H1 (cell line): ENCODE measurements around the gene IL20RB. TPM values are rescaled to one million over a fixed set of nuclear protein-coding genes. Genes with fewer than 3 reads are reported as not detected.

Source experiments
- CTCF ChIA-PET: fragments of 300-600 bp; sonication (Branson Sonifier 250); formaldehyde crosslinking; loops from one replicate; lab custom pipeline; 2021; ENCODE audit not compliant: partially characterized antibody; lab: Charles Lee
- POLR2A ChIA-PET: fragments of 300-600 bp; sonication (Branson Sonifier 250); formaldehyde crosslinking; loops from one replicate; lab custom pipeline; 2021; ENCODE audit warnings: inconsistent platforms; ENCODE audit not compliant: partially characterized antibody; lab: Charles Lee
- DNase-seq, 2 experiments: peaks; one replicate each; pipeline versions ENCODE4 v3.0.0 to v3.0.0-alpha.2; 2010 to 2022; ENCODE audit warnings: low spot score in 2 of 2, low read depth in 1 of 2, mixed read lengths in 1 of 2
- FAIRE-seq: peaks from 2 replicates; lab custom pipeline; 2011; peaks lifted over from hg19 to GRCh38; lab: Jason Lieb, UNC
- H2AFZ ChIP-seq: 2 replicates; pipeline ENCODE4 v1.8.1; 2012; ENCODE audit warnings: low read length, inconsistent platforms
- H2AK5ac ChIP-seq: 2 replicates; pipeline ENCODE4 v1.6.1; 2013; ENCODE audit warnings: low read depth, low read length
- H2BK120ac ChIP-seq: replicated peaks from 2 replicates; pipeline ENCODE3; 2013; ENCODE audit warnings: low read depth, low read length, inconsistent platforms
- H2BK12ac ChIP-seq: 2 replicates; pipeline ENCODE4 v1.6.1; 2013; ENCODE audit warnings: low read depth, low read length
- H2BK15ac ChIP-seq: 2 replicates; pipeline ENCODE4 v1.6.1; 2013; ENCODE audit warnings: low read length
- H2BK20ac ChIP-seq: 2 replicates; pipeline ENCODE4 v1.6.1; 2013; ENCODE audit warnings: low read length
- H2BK5ac ChIP-seq: 2 replicates; pipeline ENCODE4 v1.6.1; 2013; ENCODE audit warnings: low read depth, low read length
- H3K14ac ChIP-seq: 2 replicates; pipeline ENCODE4 v1.6.1; 2013; ENCODE audit warnings: inconsistent platforms; ENCODE audit not compliant: insufficient read length
- H3K18ac ChIP-seq: 2 replicates; pipeline ENCODE4 v1.6.1; 2013; ENCODE audit warnings: low read length; ENCODE audit errors: extremely low read depth
- H3K23ac ChIP-seq: 2 replicates; pipeline ENCODE4 v1.6.1; 2013; ENCODE audit warnings: inconsistent platforms; ENCODE audit not compliant: insufficient read length
- H3K23me2 ChIP-seq: 2 replicates; pipeline ENCODE4 v1.6.1; 2013; ENCODE audit warnings: low read depth, low read length
- H3K27ac ChIP-seq: 2 replicates; pipeline ENCODE4 v1.6.1; 2011; ENCODE audit warnings: low read depth, low read length, inconsistent platforms
- H3K27me3 ChIP-seq, 4 experiments: replicated peaks in 1 of 4; 1 replicate in 1 of 4; 2 replicates in 3 of 4; pipeline versions ENCODE4 v1.6.1 to v1.8.1; 2011 to 2013; ENCODE audit warnings: low read length in 3 of 4, mild to moderate bottlenecking in 3 of 4, inconsistent platforms in 2 of 4, mixed read lengths in 2 of 4, moderate library complexity in 1 of 4; ENCODE audit not compliant: control insufficient read depth in 3 of 4, insufficient read depth in 3 of 4; ENCODE audit errors: extremely low read depth in 1 of 4
- H3K36me3 ChIP-seq, 4 experiments: 2 replicates each; pipeline versions ENCODE4 v1.6.1 to v1.8.1; 2011 to 2013; ENCODE audit warnings: mild to moderate bottlenecking in 4 of 4, low read length in 3 of 4, moderate library complexity in 2 of 4, control low read depth in 1 of 4, inconsistent platforms in 1 of 4; ENCODE audit not compliant: insufficient read depth in 4 of 4, control insufficient read depth in 2 of 4
- H3K4ac ChIP-seq: replicated peaks from 2 replicates; pipeline ENCODE3; 2013; ENCODE audit warnings: low read length, low read depth, mixed read lengths, inconsistent platforms; ENCODE audit not compliant: insufficient read length
- H3K4me1 ChIP-seq, 4 experiments: replicated peaks in 1 of 4; 1 replicate in 1 of 4; 2 replicates in 3 of 4; pipeline versions ENCODE4 v1.6.1 to v1.8.1; 2011 to 2013; ENCODE audit warnings: low read length in 3 of 4, inconsistent platforms in 2 of 4, mixed read lengths in 1 of 4; ENCODE audit not compliant: insufficient read depth in 4 of 4, control insufficient read depth in 3 of 4
- H3K4me2 ChIP-seq, 2 experiments: 2 replicates each; pipeline versions ENCODE4 v1.6.1 to v1.8.1; 2011 to 2013; ENCODE audit warnings: low read depth in 2 of 2, low read length in 2 of 2, control low read depth in 1 of 2, inconsistent platforms in 1 of 2, mild to moderate bottlenecking in 1 of 2; ENCODE audit not compliant: insufficient read depth in 1 of 2
- H3K4me3 ChIP-seq, 4 experiments: fragments of 200-600, 300-600 bp in 1 of 4; sonication (generic), shearing (Covaris generic), sonication (Bioruptor Twin) in 1 of 4; 2 replicates each; pipeline versions ENCODE4 v1.5.1 to v1.8.1; 2011 to 2016; ENCODE audit warnings: low read length in 4 of 4, low read depth in 3 of 4, control low read depth in 2 of 4, inconsistent platforms in 2 of 4, mild to moderate bottlenecking in 2 of 4, mixed read lengths in 1 of 4, moderate library complexity in 1 of 4; ENCODE audit not compliant: insufficient read depth in 2 of 4; ENCODE audit errors: extremely low read depth in 1 of 4
- H3K56ac ChIP-seq: replicated peaks from 2 replicates; pipeline ENCODE3; 2013; ENCODE audit warnings: low read depth, mild to moderate bottlenecking, mixed read lengths, low read length, inconsistent platforms; ENCODE audit not compliant: insufficient read length
- H3K79me1 ChIP-seq: 2 replicates; pipeline ENCODE4 v1.6.1; 2013; ENCODE audit warnings: low read depth, low read length, control low read depth
- H3K79me2 ChIP-seq, 2 experiments: 2 replicates each; pipeline versions ENCODE4 v1.6.1 to v1.8.1; 2012 to 2013; ENCODE audit warnings: low read length in 2 of 2, mild to moderate bottlenecking in 2 of 2, inconsistent platforms in 1 of 2; ENCODE audit not compliant: insufficient read depth in 2 of 2, control insufficient read depth in 1 of 2
- H3K9ac ChIP-seq, 4 experiments: replicated peaks in 1 of 4; 1 replicate in 1 of 4; 2 replicates in 3 of 4; pipeline versions ENCODE4 v1.6.1 to v1.8.1; 2011 to 2013; ENCODE audit warnings: low read depth in 3 of 4, low read length in 3 of 4, control low read depth in 2 of 4, mild to moderate bottlenecking in 2 of 4, moderate library complexity in 2 of 4, inconsistent platforms in 1 of 4; ENCODE audit errors: extremely low read depth in 1 of 4
- H3K9me3 ChIP-seq, 2 experiments: 2 replicates each; pipeline versions ENCODE4 v1.6.1 to v1.8.1; 2012 to 2013; ENCODE audit warnings: mild to moderate bottlenecking in 2 of 2, moderate library complexity in 2 of 2, control low read depth in 1 of 2, inconsistent platforms in 1 of 2, low read depth in 1 of 2, low read length in 1 of 2, mixed read lengths in 1 of 2; ENCODE audit not compliant: insufficient read depth in 2 of 2
- H4K20me1 ChIP-seq, 2 experiments: replicated peaks in 1 of 2; 2 replicates each; pipeline versions ENCODE3 to v1.8.1; 2011 to 2013; ENCODE audit warnings: inconsistent platforms in 2 of 2, low read length in 2 of 2, mild to moderate bottlenecking in 1 of 2; ENCODE audit not compliant: insufficient read depth in 2 of 2, control insufficient read depth in 1 of 2
- H4K5ac ChIP-seq: 2 replicates; pipeline ENCODE4 v1.6.1; 2013; ENCODE audit warnings: low read length, low read depth, mixed read lengths, inconsistent platforms; ENCODE audit not compliant: insufficient read length
- H4K8ac ChIP-seq: 2 replicates; pipeline ENCODE4 v1.8.0; 2013; ENCODE audit warnings: mild to moderate bottlenecking, moderate library complexity, low read length, inconsistent platforms; ENCODE audit not compliant: insufficient read depth; ENCODE audit errors: extremely low read depth
- H4K91ac ChIP-seq: replicated peaks from 2 replicates; pipeline ENCODE3; 2013; ENCODE audit warnings: low read length, mixed read lengths, inconsistent platforms; ENCODE audit not compliant: insufficient read length
- ATF2 ChIP-seq: IDR thresholded peaks from 2 replicates; pipeline ENCODE4 v1.6.1; 2012; ENCODE audit warnings: low read length, inconsistent platforms
- ATF3 ChIP-seq: IDR thresholded peaks from 2 replicates; pipeline ENCODE4 v1.6.1; 2011; ENCODE audit warnings: low read depth, mild to moderate bottlenecking, low read length; ENCODE audit not compliant: insufficient read depth
- CREB1 ChIP-seq: IDR thresholded peaks from 2 replicates; pipeline ENCODE4 v1.6.1; 2012; ENCODE audit warnings: inconsistent platforms
- HDAC2 ChIP-seq, 2 experiments: fragments of 300-600 bp in 1 of 2; sonication (generic) in 1 of 2; IDR thresholded peaks; 2 replicates each; pipeline ENCODE4 v1.6.1; 2011 to 2012; ENCODE audit warnings: low read depth in 2 of 2, low read length in 2 of 2, mild to moderate bottlenecking in 2 of 2, moderate library complexity in 2 of 2, borderline replicate concordance in 1 of 2, inconsistent platforms in 1 of 2
- KDM4A ChIP-seq: IDR thresholded peaks from one replicate; pipeline ENCODE4 v1.7.1; 2012; ENCODE audit warnings: low read depth, mild to moderate bottlenecking, moderate library complexity, low read length, inconsistent platforms; ENCODE audit not compliant: severe bottlenecking
- PHF8 ChIP-seq: fragments of 200-600 bp; sonication (generic); conservative IDR thresholded peaks from 2 replicates; pipeline ENCODE4 v1.7.1; 2012; ENCODE audit warnings: low read depth, mild to moderate bottlenecking, inconsistent platforms, low read length, moderate library complexity
- POU5F1 ChIP-seq: IDR thresholded peaks from 2 replicates; pipeline ENCODE4 v1.6.1; 2011; ENCODE audit warnings: low read depth, mild to moderate bottlenecking, low read length, moderate library complexity
- SAP30 ChIP-seq: fragments of 300-600 bp; sonication (generic); IDR thresholded peaks from 2 replicates; pipeline ENCODE4 v1.7.1; 2012; ENCODE audit warnings: low read length, moderate library complexity, mild to moderate bottlenecking, inconsistent platforms; ENCODE audit not compliant: insufficient read depth, insufficient replicate concordance
- SP4 ChIP-seq: IDR thresholded peaks from 2 replicates; pipeline ENCODE4 v1.6.1; 2012; ENCODE audit warnings: low read length, inconsistent platforms
- SRF ChIP-seq: IDR thresholded peaks from 2 replicates; pipeline ENCODE4 v1.6.1; 2011; ENCODE audit warnings: mild to moderate bottlenecking, low read depth, low read length, moderate library complexity
- TAF1 ChIP-seq: IDR thresholded peaks from 2 replicates; pipeline ENCODE4 v1.6.1; 2011; ENCODE audit warnings: mild to moderate bottlenecking, low read depth, low read length
- TBP ChIP-seq: IDR thresholded peaks from 2 replicates; pipeline ENCODE4 v1.6.1; 2011; ENCODE audit warnings: low read depth, low read length, improper control_type of control experiment
- YY1 ChIP-seq: IDR thresholded peaks from 2 replicates; pipeline ENCODE4 v1.6.1; 2011; ENCODE audit warnings: low read depth, mild to moderate bottlenecking, low read length
- WGBS, 2 experiments: shearing (Covaris generic) in 1 of 2; methylation state at CpG; one replicate each; pipeline versions ENCODE4 v1.1.6 to v1.1.7; 2013 to 2015; ENCODE audit warnings: low lambda C conversion rate in 2 of 2, mixed read lengths in 2 of 2, inconsistent platforms in 1 of 2, low coverage in 1 of 2, missing lambda C conversion rate in 1 of 2; ENCODE audit not compliant: insufficient replicate concordance in 2 of 2, insufficient coverage in 1 of 2, insufficient read length in 1 of 2; ENCODE audit errors: extremely low coverage in 1 of 2, missing lambda C conversion rate in 1 of 2; 5-methylcytosine and 5-hydroxymethylcytosine counted together
- polyA plus RNA-seq, 7 experiments: library from polyadenylated mRNA; depleted of rRNA in 3 of 7; stranded (reverse) in 5 of 7; unstranded in 2 of 7; fragments of >200 nt in 5 of 7; fragments of 200-250 nt in 2 of 7; gene quantifications; 1 replicate in 5 of 7; 2 replicates in 1 of 7; 4 replicates in 1 of 7; pipeline versions ENCODE4 v1.2.1 to v1.2.3, GENCODE V29; 2011 to 2013; ENCODE audit warnings: missing spikeins in 2 of 7, mixed read lengths in 2 of 7
- total RNA-seq: library from RNA; stranded (reverse); fragmentation: NEBNext Ultra II Directional; extraction: Animal tissue kit (Norgen Biotek cat#: 25700); gene quantifications from 2 replicates; pipeline ENCODE4 v1.2.1, GENCODE V29; 2021

Gene IL20RB
- total and polyA plus RNA-seq, 2 of the 8 experiments (the other 6 are each of a cell fraction or from before 2014, with no cell fraction given) = 1.6 to 1.8 TPM

DNA sequence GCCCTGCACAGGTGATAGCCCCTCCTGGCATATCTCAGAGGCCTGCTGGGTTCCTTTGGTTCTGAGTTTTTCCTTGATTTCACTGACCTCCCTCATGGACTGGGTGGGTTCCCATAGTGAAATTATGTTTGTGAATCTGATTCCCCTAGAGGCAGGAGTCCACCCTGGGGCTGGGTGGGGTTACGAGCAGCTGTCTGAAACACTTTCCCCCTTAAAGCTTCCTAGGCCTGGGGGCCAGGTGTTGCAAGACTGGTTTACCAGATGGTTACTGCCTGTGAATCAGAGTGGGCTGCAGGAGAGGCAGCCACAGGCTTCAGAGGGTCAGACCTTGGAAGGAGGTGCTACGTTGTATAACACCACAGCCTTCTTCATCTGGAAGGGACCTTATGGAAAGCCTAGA, 34.3 kb downstream of the IL20RB start:
- H4K91ac ChIP-seq = no peak overlapping the region
- peaks cover 5 to 12% of the 10 kb centered on the region in 2 experiments; a peak in 3 of 4 replicates for H3K9me3 ChIP-seq
- no peak overlapping the region for H3K9ac ChIP-seq
- no peaks in the 10 kb centered on the region for H3K23me2 ChIP-seq
- H3K4ac ChIP-seq = no peak overlapping the region
- H3K27ac ChIP-seq = no peak overlapping the region
- H3K23ac ChIP-seq = no peak overlapping the region
- H2BK5ac ChIP-seq = no peak overlapping the region
- H4K20me1 ChIP-seq = no peaks in the 10 kb centered on the region
- no peaks in the 10 kb centered on the region for H3K79me1 ChIP-seq
- no peaks in the 10 kb centered on the region for H3K27me3 ChIP-seq
- no peaks in the 10 kb centered on the region for H3K4me1 ChIP-seq
- no peak overlapping the region for H2AFZ ChIP-seq
- no peaks in the 10 kb centered on the region for H3K79me2 ChIP-seq
- H2BK120ac ChIP-seq = no peak overlapping the region
- FAIRE-seq = no peak
- no peak overlapping the region for H3K18ac ChIP-seq
- no peak overlapping the region for H3K4me3 ChIP-seq
- CTCF ChIA-PET = no interaction called here
- H3K36me3 ChIP-seq = 0 out of 8 replicates have a peak, but pooled peaks cover 0 to 2% (median 0%) of the 10 kb centered on the region in 4 experiments
- H2BK20ac ChIP-seq = no peak overlapping the region
- no peak overlapping the region for H3K14ac ChIP-seq
- POLR2A ChIA-PET = no interaction called here
- no peak overlapping the region for H2AK5ac ChIP-seq
- 100% methylated on average over 2 of the region's 2 CpGs; no CpG with 5 or more reads in 1 of the 2 experiments for WGBS, 2 experiments
- no peak overlapping the region for H2BK15ac ChIP-seq
- DNase-seq = no peak
- H3K4me2 ChIP-seq = no peak overlapping the region
- no peak overlapping the region for H4K8ac ChIP-seq
- H3K56ac ChIP-seq = no peak overlapping the region
- no peak overlapping the region for H4K5ac ChIP-seq
- no peak overlapping the region for H2BK12ac ChIP-seq
- TF ChIP-seq TAF1 (no peak), SAP30 (no peak), CREB1 (no peak), PHF8 (no peak), HDAC2 (IDR thresholded peaks at IDR 0.05; ENCODE audit: borderline replicate concordance in 1 of 2, low read depth in 2 of 2, low read length in 2 of 2) (no peak), SP4 (no peak), SRF (no peak), POU5F1 (no peak), YY1 (no peak), KDM4A (no peak), TBP (no peak), ATF2 (no peak), ATF3 (no peak)
